GM20431 (cell line): ENCODE results near the gene KRT37.
"Not testable (repeated sequence)": the region's sequence is repeated elsewhere in the genome, so short reads cannot be mapped to it uniquely, and the experiment has no call there.

ENCODE experiments used
- in situ Hi-C: fragments of 300-500 bp; cut with MseI, MboI; formaldehyde crosslinking; loops from one replicate; pipeline ENCODE4 v1.15.0; 2020; ENCODE audit warnings: low sequenced_read_pairs; ENCODE audit not compliant: unreplicated experiment

Gene KRT37

DNA sequence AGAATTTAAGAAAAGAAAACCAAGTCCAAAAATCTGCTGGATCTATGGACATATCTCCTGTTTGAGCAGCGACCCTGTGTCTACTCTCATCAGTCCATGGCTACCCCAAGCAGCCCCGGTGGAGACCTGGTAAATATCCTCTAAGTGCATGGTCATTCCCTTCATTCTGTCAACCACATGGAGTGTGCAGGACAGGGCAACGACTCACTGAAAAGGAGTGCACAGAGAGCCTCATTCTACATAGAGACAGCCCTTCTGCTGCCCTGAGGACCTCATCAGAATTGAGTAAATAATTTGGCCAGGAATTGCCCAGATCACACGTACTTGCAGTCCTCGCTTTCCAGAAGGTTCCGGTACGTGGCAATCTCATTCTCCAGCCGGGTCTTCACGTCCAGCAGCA is 13.4 kb upstream of the KRT37 start:
- in situ Hi-C loops: no loop called here

DNA sequence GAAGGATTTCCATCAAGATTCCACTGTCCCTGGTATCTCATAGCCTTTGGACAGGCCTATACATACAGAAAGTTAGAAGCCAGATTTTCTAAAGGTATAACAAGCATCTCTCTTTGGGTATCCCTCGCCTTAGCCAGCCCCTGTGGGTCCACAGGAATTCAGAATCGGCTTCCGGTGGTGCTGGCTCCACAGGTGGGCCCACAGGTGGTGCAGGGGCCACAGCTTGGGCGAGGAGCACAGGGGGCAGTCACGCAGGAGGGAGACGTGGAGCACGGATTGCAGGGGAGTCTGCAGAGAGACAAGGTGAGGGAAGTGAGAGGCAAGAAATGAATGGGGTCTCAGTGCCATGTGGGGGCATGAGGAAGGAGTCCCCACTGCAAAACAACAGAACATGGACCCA is 12.9 kb upstream of the KRT37 start:
- in situ Hi-C loops: no loop called here

DNA sequence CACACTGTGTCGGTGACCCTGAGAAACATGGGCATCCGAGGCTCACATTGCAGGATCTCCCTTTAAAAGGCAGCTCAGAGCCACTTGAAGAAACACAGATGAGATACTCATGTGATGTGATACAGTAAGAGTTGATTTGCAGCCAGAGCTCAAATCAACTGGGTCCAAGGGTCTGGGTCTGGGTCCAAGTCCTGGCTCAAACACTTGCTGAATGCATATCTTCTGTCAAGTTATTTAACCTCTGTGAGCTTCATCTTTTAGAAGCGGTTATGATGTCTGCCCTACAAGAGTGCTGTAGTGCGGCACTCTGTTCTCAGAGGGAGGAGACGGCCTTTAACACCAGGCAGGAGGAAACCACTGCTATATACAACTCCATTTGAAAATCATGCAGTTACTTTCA is 10.0 kb upstream of the KRT37 start:
- in situ Hi-C loops: no loop called here

DNA sequence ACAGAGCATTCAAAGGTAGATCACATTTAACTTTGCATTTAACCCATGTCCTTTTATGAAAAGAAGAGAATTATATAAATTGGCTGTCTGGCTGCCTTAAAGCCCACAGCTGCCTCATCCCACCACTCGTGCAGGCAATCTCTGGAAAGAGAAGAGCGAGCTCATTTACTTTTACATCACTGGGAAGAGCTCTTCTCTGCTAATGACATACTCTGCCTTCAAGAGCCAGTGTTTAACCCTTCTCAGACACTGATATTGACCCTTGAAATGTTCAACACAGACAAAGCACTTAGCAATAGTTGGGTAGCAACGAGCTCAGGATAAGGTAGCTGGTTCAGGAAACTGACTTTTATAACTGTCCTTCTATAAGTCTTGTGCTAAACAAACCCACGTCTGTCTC is 9.6 kb upstream of the KRT37 start:
- in situ Hi-C loops: no loop called here

DNA sequence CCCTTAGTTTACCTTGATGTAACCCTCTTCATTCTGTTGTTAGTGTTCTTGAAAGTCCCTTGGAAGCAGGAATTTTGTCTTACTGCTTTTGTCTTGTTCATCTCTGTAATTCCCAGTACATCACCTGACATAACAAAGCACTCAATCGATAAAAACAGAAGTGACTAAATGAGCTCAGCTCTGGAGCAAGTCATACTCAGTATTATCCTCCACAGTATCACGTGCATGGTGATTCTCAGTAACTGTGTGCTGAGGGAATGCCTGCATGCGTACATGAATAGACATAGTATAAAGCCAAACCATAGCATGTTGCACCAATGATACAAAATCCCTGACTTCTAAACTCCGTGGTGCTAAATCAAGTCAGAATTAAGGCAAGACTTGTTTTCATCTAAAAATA is 9.2 kb upstream of the KRT37 start:
- in situ Hi-C loops: no loop called here

DNA sequence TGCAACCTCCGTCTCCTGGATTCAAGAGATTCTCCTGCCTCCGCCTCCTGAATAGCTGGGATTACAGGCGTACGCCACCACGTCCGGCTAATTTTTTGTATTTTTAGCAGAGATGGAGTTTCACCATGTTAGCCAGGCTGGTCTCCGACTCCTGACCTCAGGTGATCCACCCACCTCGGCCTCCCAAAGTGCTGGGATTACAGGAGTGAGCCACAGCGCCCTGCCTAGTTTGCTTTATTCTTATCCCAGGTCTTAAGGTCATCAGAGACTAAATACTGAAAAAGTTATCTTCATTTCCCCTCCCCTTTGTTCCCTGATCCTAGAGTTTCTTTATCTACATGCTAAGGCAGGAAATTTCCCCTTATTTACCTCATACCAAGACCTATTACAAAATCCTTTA is 6.0 kb upstream of the KRT37 start:
- in situ Hi-C loops: not testable (repeated sequence)

DNA sequence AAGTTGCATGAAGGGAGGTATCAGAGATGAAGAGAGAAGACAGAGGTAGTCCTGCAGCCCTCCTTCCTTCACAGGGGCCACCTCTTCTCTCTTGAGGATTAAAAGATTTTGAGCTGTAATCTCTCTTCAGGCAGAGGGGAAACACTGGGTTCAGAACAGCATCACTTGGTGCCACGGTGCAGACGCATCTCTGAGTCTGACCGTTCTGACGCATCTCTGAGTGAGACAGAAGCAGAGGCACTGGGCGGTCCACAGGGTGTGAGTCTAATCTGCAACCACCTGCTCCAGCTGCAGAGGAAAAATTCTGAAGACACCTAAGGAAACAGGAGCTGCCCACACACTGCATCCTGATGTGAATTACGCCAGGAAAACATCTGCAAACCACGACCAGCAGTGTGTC is 5.3 kb upstream of the KRT37 start:
- in situ Hi-C loops: no loop called here

DNA sequence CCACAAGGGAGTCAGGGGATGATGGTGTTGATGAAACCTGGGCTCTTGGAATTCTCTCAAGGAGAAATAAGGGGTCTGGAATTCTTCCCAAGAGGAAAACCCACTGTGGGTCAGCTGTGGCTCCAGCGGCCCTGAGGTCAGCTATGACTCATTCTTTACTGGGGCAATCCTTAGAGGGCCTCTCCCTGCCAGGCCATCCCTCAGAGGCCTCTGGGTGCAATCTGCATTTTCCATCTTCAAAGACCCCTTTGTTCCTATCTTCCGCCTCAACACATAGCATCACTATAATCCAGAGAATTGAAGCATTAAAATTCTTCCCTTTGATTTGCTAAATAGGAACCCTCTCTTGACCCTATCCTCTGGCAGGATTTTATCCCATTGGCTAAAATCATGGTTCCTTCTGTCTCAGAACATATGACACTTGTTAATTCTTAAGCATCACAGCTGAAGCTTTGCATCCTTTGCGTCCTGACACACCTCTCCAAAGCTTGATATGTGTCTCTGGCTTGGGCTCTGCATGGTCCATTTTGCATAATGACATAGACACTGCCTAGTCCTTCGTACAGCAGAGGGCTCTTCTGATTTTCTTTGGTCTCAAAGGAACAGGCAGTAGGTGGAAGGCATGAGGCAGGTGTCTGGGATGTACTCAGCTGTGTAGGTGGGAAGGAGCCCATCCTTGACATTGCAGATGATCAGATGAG is 4.4 kb upstream of the KRT37 start:
- in situ Hi-C loops: no loop called here

DNA sequence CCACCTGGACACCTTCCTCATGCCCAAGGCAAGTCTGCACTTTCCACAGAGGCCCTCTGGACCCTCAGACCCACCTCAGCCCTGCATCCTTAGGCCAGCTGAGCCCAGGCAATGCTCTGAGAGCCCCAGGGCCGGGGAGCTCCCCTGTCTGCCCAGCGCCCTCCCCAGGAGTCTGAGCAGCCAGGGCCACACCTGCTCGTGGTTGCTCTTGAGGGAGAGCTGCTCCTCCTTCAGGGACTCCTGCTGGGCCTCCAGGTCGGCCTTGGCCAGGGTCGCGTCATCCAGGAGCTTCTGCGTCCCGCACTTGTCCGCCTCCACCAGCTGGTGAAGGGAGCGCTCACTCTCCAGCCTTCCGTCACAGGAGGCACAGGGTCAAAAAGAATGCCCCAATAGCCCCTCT is 1.8 kb downstream of the KRT37 start:
- in situ Hi-C loops: not testable (repeated sequence)

DNA sequence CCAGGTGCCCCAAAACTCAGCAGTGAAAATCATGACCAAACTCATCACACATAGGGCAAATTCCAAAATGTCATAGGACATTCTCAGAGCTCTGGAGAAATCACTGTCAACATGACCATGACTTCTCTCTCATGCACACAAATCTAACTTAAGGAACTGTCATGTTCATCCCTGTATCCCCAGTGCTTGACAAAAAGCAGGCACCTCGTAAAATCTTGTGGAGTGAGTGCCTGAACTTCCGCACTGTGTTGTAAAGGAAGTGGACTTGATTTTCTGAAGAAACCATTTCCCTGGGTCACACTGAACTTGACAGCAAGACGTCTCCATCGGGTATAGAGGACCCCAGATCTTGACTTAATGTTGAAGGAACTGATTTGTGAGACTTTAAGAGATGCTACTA is 2.8 kb downstream of the KRT37 start:
- in situ Hi-C loops: no loop called here

DNA sequence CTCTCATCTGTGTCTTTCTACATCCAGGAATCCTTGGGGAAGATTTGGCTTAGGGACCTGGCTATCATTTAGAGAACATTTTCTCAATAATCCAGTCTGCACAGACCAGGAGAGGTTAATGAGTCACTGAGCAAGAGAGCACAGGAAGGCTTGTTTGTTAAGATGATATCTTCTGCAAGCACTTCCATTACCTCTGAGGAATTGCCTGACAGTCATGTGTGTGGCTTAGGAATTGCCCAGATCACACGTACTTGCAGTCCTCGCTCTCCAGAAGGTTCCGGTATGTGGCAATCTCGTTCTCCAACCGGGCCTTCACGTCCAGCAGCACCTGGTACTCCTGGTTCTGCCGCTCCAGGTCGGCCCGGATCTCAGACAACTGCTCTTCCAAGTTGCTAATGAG is 3.3 kb downstream of the KRT37 start:
- in situ Hi-C loops: no loop called here

DNA sequence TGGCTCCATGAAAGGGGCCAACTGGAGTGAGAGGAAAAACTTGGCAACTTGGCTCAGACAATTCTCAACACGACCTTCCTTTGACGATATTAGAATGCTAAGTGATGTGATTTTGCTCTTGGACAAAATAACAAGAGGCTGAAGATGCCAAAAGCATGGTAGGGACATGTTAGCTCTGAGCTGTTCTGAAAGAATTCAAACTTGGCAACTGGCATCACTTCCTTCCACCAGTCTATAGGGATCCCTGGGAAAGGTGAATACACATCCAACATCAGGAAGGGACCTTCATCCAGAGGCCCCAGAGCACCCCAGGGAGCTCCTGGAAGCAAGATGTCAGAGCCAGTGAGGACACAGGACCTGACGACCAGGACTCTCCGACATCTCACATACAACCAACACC is 4.3 kb downstream of the KRT37 start:
- in situ Hi-C loops: no loop called here

DNA sequence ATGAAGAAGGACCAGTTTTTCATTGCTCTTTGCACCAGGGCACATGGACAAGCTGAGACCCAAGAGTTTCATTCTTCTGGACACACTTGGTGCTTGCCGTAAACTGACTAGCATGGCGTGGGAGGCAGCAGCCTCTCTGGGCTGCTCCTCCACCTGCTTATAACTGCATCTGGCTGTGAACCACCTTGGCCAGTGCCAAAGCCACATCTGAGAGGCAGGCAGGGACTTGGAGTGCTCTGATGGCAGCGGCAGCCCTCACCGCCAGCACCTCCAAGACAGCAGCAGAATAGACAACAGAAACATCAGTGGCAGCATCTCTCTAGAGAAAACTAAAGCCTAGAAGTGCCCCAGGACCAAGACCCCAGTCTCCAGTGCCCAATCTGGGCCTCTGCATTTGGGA is 4.7 kb downstream of the KRT37 start:
- in situ Hi-C loops: no loop called here

DNA sequence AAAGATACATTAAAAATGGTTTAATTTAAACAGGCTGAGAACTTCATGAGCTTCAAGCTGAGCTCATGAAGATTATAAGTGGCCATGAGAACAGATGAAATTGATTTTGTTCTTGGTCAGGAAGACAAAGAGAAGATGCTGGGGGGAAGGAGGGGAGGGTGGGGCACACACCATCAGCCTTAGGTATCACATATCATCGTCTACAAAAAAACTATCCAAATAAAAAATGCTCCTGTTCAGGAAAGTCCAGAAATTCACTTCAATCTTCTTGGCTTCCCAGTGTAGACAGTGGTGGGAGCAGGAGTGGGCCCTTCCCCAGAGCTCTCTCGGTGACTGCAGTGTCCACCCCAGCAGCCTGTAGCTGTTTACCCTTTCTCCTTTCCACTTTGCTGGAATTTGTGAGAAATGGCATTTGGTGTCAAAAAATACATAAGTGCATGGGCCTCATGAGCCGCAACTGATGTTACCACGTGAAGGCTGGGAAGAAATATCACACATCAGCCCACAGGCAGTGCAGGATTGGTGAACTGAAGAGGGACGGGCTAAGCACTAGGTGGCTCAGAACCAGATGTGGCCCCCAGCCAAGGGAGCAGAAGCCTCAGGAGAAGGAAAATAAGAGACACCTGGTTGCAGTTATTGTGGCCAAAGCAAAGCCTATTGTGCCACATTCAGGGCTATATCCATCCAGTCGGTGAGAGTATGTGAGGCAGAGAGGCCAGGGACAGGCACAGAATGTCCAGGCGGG is 6.1 kb downstream of the KRT37 start:
- in situ Hi-C loops: no loop called here

DNA sequence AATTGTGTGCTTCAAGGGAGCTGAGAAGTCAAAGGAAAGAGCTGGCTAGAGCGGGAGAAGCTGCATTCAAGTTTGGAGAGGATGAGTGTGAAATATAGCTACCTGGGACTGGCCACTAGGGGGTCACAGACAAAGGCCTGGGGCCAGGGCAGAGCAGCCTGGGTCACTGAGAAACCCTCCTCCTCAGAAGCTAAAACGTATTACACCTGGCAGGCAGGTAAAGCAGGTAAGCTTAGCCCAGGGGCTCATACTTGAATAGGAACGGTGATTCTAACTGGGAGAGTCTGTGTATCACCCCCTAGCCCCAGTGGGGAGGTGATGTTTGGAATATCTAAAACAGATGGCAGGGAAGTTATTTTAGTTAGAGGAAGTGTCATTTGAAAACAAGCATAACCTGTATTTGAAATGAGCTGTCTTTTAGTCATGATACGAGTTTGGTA is 6.8 kb downstream of the KRT37 start:
- in situ Hi-C loops: no loop called here

DNA sequence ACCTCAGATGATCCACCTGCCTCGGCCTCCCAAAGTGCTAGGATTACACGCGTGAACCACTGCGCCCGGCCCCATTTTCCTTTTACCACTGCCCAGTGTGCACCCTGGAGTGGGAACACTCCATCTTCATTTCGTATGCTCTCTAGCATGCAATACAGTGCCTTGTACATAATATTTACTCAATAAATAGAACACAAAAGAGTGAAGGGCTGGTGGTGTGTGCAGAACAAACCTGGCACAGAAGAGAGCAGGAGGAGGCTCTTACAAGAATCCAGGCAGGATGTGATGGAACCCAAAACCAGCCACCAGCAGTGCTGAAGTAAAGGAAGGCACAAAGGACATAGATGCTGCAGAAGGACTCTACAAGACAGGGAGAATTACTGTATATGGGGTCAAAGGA is 7.3 kb downstream of the KRT37 start:
- in situ Hi-C loops: no loop called here

DNA sequence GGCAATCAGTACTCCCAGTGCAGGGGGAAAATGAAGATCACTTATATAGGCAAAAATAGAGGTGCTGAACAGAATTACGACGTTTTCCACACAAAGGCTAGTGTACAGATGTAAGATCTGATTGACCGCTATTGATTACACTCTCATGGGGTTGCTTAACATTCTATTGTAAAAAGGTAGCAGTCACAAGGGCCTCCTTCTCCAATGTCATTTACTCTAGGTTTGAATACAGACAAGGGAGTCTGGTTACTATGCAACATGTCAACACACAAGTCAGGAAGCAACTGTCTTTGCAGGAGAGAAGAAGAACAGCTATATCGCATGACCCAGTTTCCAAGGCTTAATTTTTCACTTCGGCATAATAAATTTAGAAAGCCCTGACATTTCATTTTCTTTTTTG is 7.9 kb downstream of the KRT37 start:
- in situ Hi-C loops: no loop called here

DNA sequence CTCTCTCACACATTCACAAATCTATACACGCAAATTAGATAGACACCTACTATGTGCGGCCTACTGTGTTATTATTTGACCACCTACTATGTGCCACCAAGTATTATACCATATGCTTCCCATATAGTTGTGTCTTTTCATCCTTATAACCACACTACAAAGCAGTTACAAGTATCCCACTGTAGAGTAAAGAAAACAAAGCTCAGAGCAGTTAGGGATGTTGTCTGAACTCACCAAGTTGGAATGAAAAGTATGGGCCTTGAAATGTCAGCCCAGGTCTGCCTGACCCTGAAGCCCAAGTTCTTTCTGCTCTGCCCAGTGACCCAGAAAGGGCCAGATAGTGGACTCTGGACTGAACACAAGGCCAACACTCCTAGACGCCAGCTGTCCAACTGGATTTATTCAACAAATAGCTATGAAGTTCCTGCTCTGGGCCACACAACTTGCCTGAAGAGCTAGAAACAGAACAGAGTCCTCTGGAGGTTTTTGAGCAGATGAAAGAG is 8.5 kb downstream of the KRT37 start:
- in situ Hi-C loops: no loop called here

DNA sequence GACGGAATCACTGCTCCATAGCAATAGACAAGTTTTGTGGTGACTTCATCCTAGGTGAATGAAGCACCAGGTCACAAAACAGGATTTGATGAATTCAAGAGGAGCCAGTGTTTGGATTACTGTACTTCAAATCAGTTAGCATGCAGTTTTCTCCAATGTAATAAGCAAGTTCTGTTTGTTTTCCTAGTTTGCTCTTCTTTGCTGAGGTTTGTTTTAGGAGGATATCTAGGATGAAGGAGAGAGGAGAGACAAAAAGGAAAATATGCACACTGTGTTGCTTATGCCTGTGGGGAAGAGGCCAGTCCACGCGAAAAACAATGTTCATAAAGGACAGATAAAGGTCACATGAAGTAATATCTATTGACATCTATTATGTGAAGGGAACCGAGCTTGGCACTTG is 9.0 kb downstream of the KRT37 start:
- in situ Hi-C loops: no loop called here

DNA sequence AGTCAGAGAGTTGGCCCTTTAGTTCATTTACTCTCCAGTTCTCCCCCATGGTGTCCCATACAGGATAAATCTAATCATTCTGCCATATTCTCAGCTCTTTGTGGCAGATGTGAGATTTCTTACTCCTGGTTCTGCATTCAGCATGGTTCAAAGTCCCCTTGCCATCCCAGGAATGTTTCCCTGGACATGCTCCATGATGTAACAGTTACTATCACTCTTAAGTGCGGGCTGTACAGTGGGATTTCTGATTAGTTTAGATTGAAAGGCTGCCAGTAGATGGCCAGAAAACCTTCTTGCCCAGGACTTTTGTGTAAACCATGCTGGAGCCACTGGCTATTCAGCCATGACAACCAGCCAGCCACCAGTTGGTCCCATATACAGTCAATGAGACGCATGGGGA is 10.4 kb downstream of the KRT37 start:
- in situ Hi-C loops: no loop called here

DNA sequence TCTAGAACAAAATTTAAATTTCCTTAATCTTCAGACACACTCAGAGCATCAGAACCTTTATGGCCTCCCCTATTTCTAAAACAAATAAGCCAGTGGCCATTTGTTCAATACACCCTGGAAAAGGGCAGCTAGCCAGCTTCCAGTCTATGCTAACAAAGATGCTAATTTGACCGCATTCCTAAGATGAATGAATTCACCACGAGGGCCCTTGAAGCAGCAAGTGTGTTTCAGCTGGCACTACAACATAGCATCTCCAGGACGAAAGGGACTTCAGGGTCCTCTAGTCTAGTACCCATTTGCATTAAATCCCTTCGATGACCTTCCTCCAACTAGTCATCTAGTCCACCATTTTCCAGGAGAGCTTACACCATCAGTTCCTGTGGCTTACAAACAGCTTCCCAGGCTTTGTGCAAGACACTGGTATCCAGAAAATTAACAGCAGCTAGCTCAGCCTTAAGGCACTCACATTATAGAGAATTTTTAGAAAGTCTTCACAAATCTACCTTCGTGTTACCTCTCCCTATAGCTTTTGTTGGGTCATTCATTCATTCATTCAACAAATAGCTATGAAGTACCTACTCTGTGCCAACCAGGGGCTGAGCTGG is 10.9 kb downstream of the KRT37 start:
- in situ Hi-C loops: no loop called here
